Ascending aorta (tissue), 2 donors: Measurements from ENCODE around the gene FAM20B. TPM values are rescaled to one million over a fixed set of nuclear protein-coding genes. Genes with fewer than 3 reads are reported as not detected.

Experiments used
- DNase-seq, 2 donors: peaks; one replicate each; pipeline ENCODE4 v3.0.0-alpha.2; 2019; ENCODE audit warnings: low spot score in 2 of 2
- H3K27ac ChIP-seq, 2 donors: fragments of 200-600 bp; sonication (generic); one replicate each; pipeline ENCODE4 v1.5.1; 2016 to 2017; ENCODE audit warnings: mild to moderate bottlenecking in 1 of 2
- H3K27me3 ChIP-seq: fragments of 200-600 bp; sonication (generic); one replicate; pipeline ENCODE4 v1.5.1; 2017
- H3K36me3 ChIP-seq, 2 donors: fragments of 200-600 bp; sonication (generic); one replicate each; pipeline ENCODE4 v1.5.1; 2016
- H3K4me1 ChIP-seq, 2 donors: fragments of 200-600 bp; sonication (generic); one replicate each; pipeline ENCODE4 v1.5.1; 2016 to 2017; ENCODE audit warnings: mild to moderate bottlenecking in 1 of 2
- H3K4me3 ChIP-seq, 2 donors: fragments of 200-600 bp; sonication (generic); one replicate each; pipeline ENCODE4 v1.5.1; 2016 to 2017; ENCODE audit warnings: mild to moderate bottlenecking in 1 of 2
- H3K9me3 ChIP-seq, 2 donors: fragments of 200-600 bp; sonication (generic); one replicate each; pipeline ENCODE4 v1.5.1; 2016
- CTCF ChIP-seq, 3 experiments: fragments of 200-600 bp in 2 of 3; fragments of 450-650 bp in 1 of 3; sonication (generic) in 2 of 3; IDR thresholded peaks; one replicate each; pipeline ENCODE4 v1.5.1; 2016 to 2019; ENCODE audit warnings: antibody characterized with exemption in 3 of 3, mild to moderate bottlenecking in 1 of 3, moderate library complexity in 1 of 3
- intact Hi-C: fragments of 100-400 bp; cut with DNase I; formaldehyde crosslinking; loops from one replicate; pipeline ENCODE4 v1.15.1; 2023
- total RNA-seq: library from RNA; depleted of rRNA; stranded (reverse); fragments of >200 nt; gene quantifications from one replicate; pipeline ENCODE4 v1.1.0, GENCODE V29; 2016

Gene FAM20B
- total RNA-seq, 1 donor from 2014 or later: 17.3 TPM

- Histone ChIP-seq H3K4me1 (peaks cover 0 to 3% of the 10 kb centered on the region in 2 donors), H3K36me3 (no peaks in the 10 kb centered on the region), H3K27me3 (no peaks in the 10 kb centered on the region), H3K9me3 (no peaks in the 10 kb centered on the region), H3K4me3 (peak overlapping the region; percentile 91 to 97), H3K27ac (peak overlapping the region; percentile 95 to 97)
- intact Hi-C loops: loop anchor here (5.0 to 10.0 kb wide), 6 partner anchors 56 to 931 kb away; partner anchors contain the start of genes AXDND1, RASAL2, SOAT1 and TOR3A
- peak; percentile 19 to 80 for DNase-seq
- no peak for TF ChIP-seq CTCF (IDR thresholded peaks at IDR 0.05)
Measured at GRCh38 chr1:179025975-179026812, 500 bp downstream of the FAM20B start.

- no peaks in the 10 kb centered on the region for H3K9me3 ChIP-seq
- H3K27me3 ChIP-seq: no peaks in the 10 kb centered on the region
- peak overlapping the region; percentile 95 to 97 for H3K27ac ChIP-seq
- peaks cover 0 to 3% of the 10 kb centered on the region in 2 donors for H3K4me1 ChIP-seq
- peak in 1 of 2 donors; percentile 52 for DNase-seq
- intact Hi-C loops: loop anchor here (5.0 to 10.0 kb wide), 6 partner anchors 55 to 932 kb away; partner anchors contain the start of genes AXDND1, RASAL2, SOAT1 and TOR3A
- TF ChIP-seq CTCF (IDR thresholded peaks at IDR 0.05): no peak
- no peaks in the 10 kb centered on the region for H3K36me3 ChIP-seq
- H3K4me3 ChIP-seq: peak overlapping the region; percentile 91 to 97
Measured at GRCh38 chr1:179026813-179027669, 1.3 kb downstream of the FAM20B start.

GRCh38 chr1:179029321-179029759 is 3.6 kb downstream of the FAM20B start:
- Histone ChIP-seq H3K36me3 (no peaks in the 10 kb centered on the region), H3K27me3 (no peaks in the 10 kb centered on the region), H3K9me3 (no peaks in the 10 kb centered on the region), H3K27ac (no peak overlapping the region), H3K4me1 (peaks cover 0 to 3% of the 10 kb centered on the region in 2 donors), H3K4me3 (no peak overlapping the region)
- TF ChIP-seq CTCF (IDR thresholded peaks at IDR 0.05): no peak
- intact Hi-C loops: loop anchor here (5.0 to 10.0 kb wide), 6 partner anchors 53 to 935 kb away; partner anchors contain the start of genes AXDND1, RASAL2, SOAT1 and TOR3A
- DNase-seq: no peak

GRCh38 chr1:179030130-179030529 is 4.4 kb downstream of the FAM20B start:
- intact Hi-C loops: no loop called here
- H3K27ac ChIP-seq: no peak overlapping the region
- DNase-seq: no peak
- no peak for TF ChIP-seq CTCF (IDR thresholded peaks at IDR 0.05)
- H3K36me3 ChIP-seq: no peaks in the 10 kb centered on the region
- no peaks in the 10 kb centered on the region for H3K27me3 ChIP-seq
- peaks cover 0 to under 1% of the 10 kb centered on the region in 2 donors for H3K4me1 ChIP-seq
- H3K4me3 ChIP-seq: no peak overlapping the region
- no peaks in the 10 kb centered on the region for H3K9me3 ChIP-seq

- DNase-seq: no peak
- H3K4me1 ChIP-seq: no peaks in the 10 kb centered on the region
- no peak overlapping the region for H3K27ac ChIP-seq
- H3K9me3 ChIP-seq: no peaks in the 10 kb centered on the region
- TF ChIP-seq CTCF (IDR thresholded peaks at IDR 0.05): no peak
- no peaks in the 10 kb centered on the region for H3K27me3 ChIP-seq
- no peaks in the 10 kb centered on the region for H3K36me3 ChIP-seq
- intact Hi-C loops: no loop called here
- H3K4me3 ChIP-seq: no peak overlapping the region
Measured at GRCh38 chr1:179030683-179031082, 5.0 kb downstream of the FAM20B start.
